Upper lobe of right lung (tissue), 1 donor: ENCODE measurements around the gene NT5DC3. TPM values are rescaled to one million over a fixed set of nuclear protein-coding genes. Genes with fewer than 3 reads are reported as not detected.

Experiments
- ATAC-seq: fragments of 200-7000 bp; cut with Tn5 transposase; one replicate; pipeline ENCODE4 v1.9.1; 2020; ENCODE audit warnings: mild to moderate bottlenecking, moderate library complexity
- DNase-seq: peaks from one replicate; pipeline ENCODE4 v3.0.0-alpha.2; 2020
- H3K27ac ChIP-seq: fragments of 200-600 bp; one replicate; pipeline ENCODE4 v1.8.0; 2022
- H3K27me3 ChIP-seq: fragments of 200-600 bp; one replicate; pipeline ENCODE4 v1.8.0; 2022; ENCODE audit warnings: mild to moderate bottlenecking
- H3K36me3 ChIP-seq: fragments of 200-600 bp; one replicate; pipeline ENCODE4 v1.8.0; 2022
- H3K4me1 ChIP-seq: fragments of 200-600 bp; one replicate; pipeline ENCODE4 v1.8.0; 2022
- H3K4me3 ChIP-seq: fragments of 200-600 bp; one replicate; pipeline ENCODE4 v1.8.0; 2022; ENCODE audit warnings: mild to moderate bottlenecking
- H3K9me3 ChIP-seq: fragments of 200-600 bp; one replicate; pipeline ENCODE4 v1.8.0; 2022
- intact Hi-C: fragments of 100-400 bp; cut with DNase I; formaldehyde crosslinking; loops from one replicate; pipeline ENCODE4 v1.11.0; 2022
- long read RNA-seq: library from polyadenylated mRNA; unstranded; transcript quantifications from one replicate; pipeline ENCODE4 v2.0.0, GENCODE V29; 2021
- total RNA-seq: library from RNA; stranded (reverse); fragmentation: NEBNext Ultra II Directional; extraction: Animal tissue kit (Norgen Biotek cat#: 25700); gene quantifications from one replicate; pipeline ENCODE4 v1.2.1, GENCODE V29; 2021
- TF ChIP-seq, protein P1 (sequence below): fragments of 200-600 bp; IDR thresholded peaks from one replicate; pipeline ENCODE4 v1.8.0; 2022; ENCODE audit warnings: antibody characterized with exemption
- donor health status: DM: no; HTN: yes; CAD: no; lungs with severe emphysema.

Gene NT5DC3
- 6.5 TPM for total RNA-seq
- long read RNA-seq, partial matches to known transcripts = 1 of 1 reads
- long read RNA-seq, other reads (novel, unspliced or antisense) = 0 of 1 reads

GRCh38 chr12:103840876-103841689 lies at the start of gene NT5DC3:
TSS of gene NT5DC3 (minus strand) at chr12:103841234. CDS start at chr12:103841156, 78 bp downstream.
- TF ChIP-seq, protein P1, sequence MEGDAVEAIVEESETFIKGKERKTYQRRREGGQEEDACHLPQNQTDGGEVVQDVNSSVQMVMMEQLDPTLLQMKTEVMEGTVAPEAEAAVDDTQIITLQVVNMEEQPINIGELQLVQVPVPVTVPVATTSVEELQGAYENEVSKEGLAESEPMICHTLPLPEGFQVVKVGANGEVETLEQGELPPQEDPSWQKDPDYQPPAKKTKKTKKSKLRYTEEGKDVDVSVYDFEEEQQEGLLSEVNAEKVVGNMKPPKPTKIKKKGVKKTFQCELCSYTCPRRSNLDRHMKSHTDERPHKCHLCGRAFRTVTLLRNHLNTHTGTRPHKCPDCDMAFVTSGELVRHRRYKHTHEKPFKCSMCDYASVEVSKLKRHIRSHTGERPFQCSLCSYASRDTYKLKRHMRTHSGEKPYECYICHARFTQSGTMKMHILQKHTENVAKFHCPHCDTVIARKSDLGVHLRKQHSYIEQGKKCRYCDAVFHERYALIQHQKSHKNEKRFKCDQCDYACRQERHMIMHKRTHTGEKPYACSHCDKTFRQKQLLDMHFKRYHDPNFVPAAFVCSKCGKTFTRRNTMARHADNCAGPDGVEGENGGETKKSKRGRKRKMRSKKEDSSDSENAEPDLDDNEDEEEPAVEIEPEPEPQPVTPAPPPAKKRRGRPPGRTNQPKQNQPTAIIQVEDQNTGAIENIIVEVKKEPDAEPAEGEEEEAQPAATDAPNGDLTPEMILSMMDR = peak; percentile 10
- ATAC-seq = peak; percentile 99
- DNase-seq = peak; percentile 91
- Histone ChIP-seq H3K4me3 (peak within 1 kb of the TSS; percentile 82), H3K27ac (no peak within 1 kb of the TSS), H3K36me3 (no peaks in the 10 kb centered on the region), H3K4me1 (peaks cover 18% of the 10 kb centered on the region), H3K27me3 (no peaks in the 10 kb centered on the region), H3K9me3 (no peaks in the 10 kb centered on the region)
- intact Hi-C loops = no loop called here

DNA sequence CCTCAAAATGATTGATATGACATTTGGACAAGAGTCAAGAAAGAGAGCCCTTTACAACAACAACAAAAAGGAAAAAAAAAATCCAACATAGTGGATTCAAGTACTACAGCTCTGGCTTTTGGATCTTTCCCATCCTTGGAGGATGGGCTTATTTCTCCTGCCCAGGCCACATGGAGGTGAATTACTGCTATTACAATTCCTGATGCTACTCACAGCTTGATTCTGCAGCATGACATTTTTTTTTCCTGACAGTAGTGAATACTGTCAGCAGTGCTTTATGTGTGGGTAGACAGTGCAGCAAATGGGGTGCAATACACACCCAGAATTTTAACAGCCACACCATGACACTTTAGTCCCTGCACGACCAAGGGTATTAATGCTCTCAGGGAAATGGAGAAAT lies 46.7 kb upstream of the NT5DC3 start:
- intact Hi-C loops = no loop called here
- ATAC-seq = no peak
- H3K9me3 ChIP-seq = no peaks in the 10 kb centered on the region
- no peak overlapping the region for H3K4me3 ChIP-seq
- H3K27me3 ChIP-seq = no peaks in the 10 kb centered on the region
- TF ChIP-seq, protein P1 = no peak
- no peaks in the 10 kb centered on the region for H3K4me1 ChIP-seq
- H3K27ac ChIP-seq = no peak overlapping the region
- no peak for DNase-seq
- no peaks in the 10 kb centered on the region for H3K36me3 ChIP-seq

DNA sequence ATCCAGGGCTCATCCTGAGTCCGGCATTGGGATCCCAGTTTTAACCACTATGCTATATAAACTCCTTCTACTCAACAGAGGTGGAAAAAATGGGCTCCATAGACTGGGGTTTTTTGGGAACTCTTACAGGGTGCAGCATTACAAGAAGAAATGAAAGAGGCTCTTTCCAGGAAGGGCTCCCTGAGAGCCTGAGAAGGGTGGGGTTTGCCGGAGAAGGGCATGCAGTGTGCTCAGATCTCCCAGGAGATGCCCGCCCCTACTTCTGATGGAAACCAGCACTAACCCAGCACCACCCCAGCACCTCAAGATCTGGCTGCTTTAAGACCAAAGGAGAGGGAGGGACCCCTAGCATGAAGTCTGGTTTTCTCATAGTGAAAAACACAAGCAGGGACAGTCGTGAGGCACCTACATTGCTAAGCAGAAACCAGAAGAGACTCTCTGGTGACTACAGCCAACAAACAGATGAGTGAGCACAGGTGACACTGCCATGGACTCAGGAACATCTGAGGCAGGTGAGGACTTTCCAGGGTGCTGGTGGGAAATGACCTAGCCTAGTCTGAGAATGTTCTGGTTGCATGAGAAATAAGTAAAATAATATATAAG lies 45.3 kb upstream of the NT5DC3 start:
- TF ChIP-seq, protein P1 = no peak
- Histone ChIP-seq H3K4me1 (no peaks in the 10 kb centered on the region), H3K4me3 (no peak overlapping the region), H3K27ac (no peak overlapping the region), H3K9me3 (no peaks in the 10 kb centered on the region), H3K27me3 (no peaks in the 10 kb centered on the region), H3K36me3 (no peaks in the 10 kb centered on the region)
- DNase-seq = no peak
- no peak for ATAC-seq
- intact Hi-C loops = no loop called here

GRCh38 chr12:103884316-103884715 lies 43.3 kb upstream of the NT5DC3 start:
- no peak for ATAC-seq
- Histone ChIP-seq H3K4me1 (no peaks in the 10 kb centered on the region), H3K36me3 (no peaks in the 10 kb centered on the region), H3K9me3 (no peaks in the 10 kb centered on the region), H3K27me3 (no peaks in the 10 kb centered on the region), H3K27ac (no peak overlapping the region), H3K4me3 (no peak overlapping the region)
- no peak for DNase-seq
- intact Hi-C loops = no loop called here
- TF ChIP-seq, protein P1 = peak; percentile 35

- TF ChIP-seq, protein P1 = no peak
- DNase-seq (no peak), ATAC-seq (no peak)
- H3K4me3 ChIP-seq = no peak overlapping the region
- intact Hi-C loops = no loop called here
- H3K4me1 ChIP-seq = no peaks in the 10 kb centered on the region
- H3K27me3 ChIP-seq = no peaks in the 10 kb centered on the region
- no peaks in the 10 kb centered on the region for H3K36me3 ChIP-seq
- H3K9me3 ChIP-seq = no peaks in the 10 kb centered on the region
- no peak overlapping the region for H3K27ac ChIP-seq
Observed at GRCh38 chr12:103883908-103884307, 42.9 kb upstream of the NT5DC3 start.
